Heart left ventricle (tissue), 16 donors: ENCODE results near the gene DIAPH2. TPM values are rescaled to one million over a fixed set of nuclear protein-coding genes. Genes with fewer than 3 reads are reported as not detected.

Source experiments
- ATAC-seq, 4 donors: fragments of 200-7000 bp; cut with Tn5 transposase; one replicate each; pipeline ENCODE4 v1.9.1; 2020 to 2022; ENCODE audit warnings: moderate library complexity in 4 of 4, mild to moderate bottlenecking in 3 of 4, moderate number of reproducible peaks in 1 of 4
- DNase-seq, 5 donors: peaks; one replicate each; pipeline ENCODE4 v3.0.0-alpha.2; 2020
- H3K27ac ChIP-seq, 12 donors: fragments of 200-600 bp; sonication (generic) in 4 of 12; one replicate each; pipeline versions ENCODE4 v1.5.0 to v1.8.0; 2016 to 2022; ENCODE audit warnings: mild to moderate bottlenecking in 2 of 12
- H3K27me3 ChIP-seq, 9 donors: fragments of 200-600 bp; sonication (generic) in 2 of 9; one replicate each; pipeline versions ENCODE4 v1.5.1 to v1.8.0; 2016 to 2022; ENCODE audit warnings: mild to moderate bottlenecking in 3 of 9
- H3K36me3 ChIP-seq, 9 donors: fragments of 200-600 bp; sonication (generic) in 2 of 9; one replicate each; pipeline versions ENCODE4 v1.5.0 to v1.8.0; 2018 to 2022; ENCODE audit warnings: mild to moderate bottlenecking in 2 of 9
- H3K4me1 ChIP-seq, 12 donors: fragments of 200-600 bp; sonication (generic) in 4 of 12; one replicate each; pipeline versions ENCODE4 v1.5.0 to v1.8.0; 2016 to 2022; ENCODE audit warnings: mild to moderate bottlenecking in 3 of 12
- H3K4me3 ChIP-seq, 12 donors: fragments of 200-600 bp; sonication (generic) in 4 of 12; one replicate each; pipeline versions ENCODE4 v1.5.0 to v1.8.0; 2017 to 2022; ENCODE audit warnings: mild to moderate bottlenecking in 9 of 12, moderate library complexity in 4 of 12
- H3K9me3 ChIP-seq, 12 donors: fragments of 200-600 bp; sonication (generic) in 4 of 12; one replicate each; pipeline versions ENCODE4 v1.5.0 to v1.8.0; 2016 to 2022; ENCODE audit warnings: mild to moderate bottlenecking in 1 of 12
- CTCF ChIP-seq, 12 donors: fragments of 200-600 bp; sonication (generic) in 4 of 12; IDR thresholded peaks; one replicate each; pipeline versions ENCODE4 v1.5.0 to v1.8.0; 2018 to 2022; ENCODE audit warnings: antibody characterized with exemption in 12 of 12, mild to moderate bottlenecking in 5 of 12
- POLR2A ChIP-seq, 2 donors: fragments of 450-650 bp; IDR thresholded peaks; one replicate each; pipeline ENCODE4 v1.6.1; 2017; ENCODE audit warnings: antibody characterized with exemption in 2 of 2, mild to moderate bottlenecking in 2 of 2, moderate library complexity in 2 of 2
- WGBS, 4 donors: extraction: QIAGEN DNeasy Blood & Tissue Kit in 2 of 4; methylation state at CpG; one replicate each; pipeline versions ENCODE4 v1.1.5 to v1.1.7; 2013 to 2018; 5-methylcytosine and 5-hydroxymethylcytosine counted together
- intact Hi-C, 10 donors: fragments of 100-400 bp; cut with DNase I; formaldehyde crosslinking; loops; one replicate each; pipeline versions ENCODE4 v1.11.1 to v1.14.2; 2022
- polyA plus RNA-seq, 2 donors: library from polyadenylated mRNA; stranded (reverse); fragments of 200-250 nt; gene quantifications; one replicate each; pipeline ENCODE4 v1.2.3, GENCODE V29; 2013
- total RNA-seq, 9 donors: library from RNA; depleted of rRNA in 2 of 9; stranded (reverse); fragments of >200 nt in 2 of 9; fragmentation: NEBNext Ultra II Directional in 3 of 9; extraction: Animal tissue kit (Norgen Biotek cat#: 25700) in 3 of 9; gene quantifications; one replicate each; pipeline versions ENCODE4 v1.1.0 to v1.2.4, GENCODE V29; 2016 to 2023
- donor health status: ischemic (EF 13 %, LVEDD 7.1; RV severe dilation, severe dysfunction).
- donor health status: healthy with polysubstance abuse.
- donor health status: DM: no; HTN: yes; CAD: no.
- donor health status: DM: no; HTN: no; CAD: no.
- donor health status: ischemic (EF 25% LVEDD 6.9; RV normal size, moderate dysfunction).
- donor health status: ischemic (EF 25% LVEDD 5.7; RV mildly dilated, moderate dysfunction).
- donor health status: healthy.
- donor health status: DM: yes; HTN: yes; CAD: no.
- donor health status: ischemic (EF 35%, LVEDD 5.7; RV mildly dilated, moderate dysfunction).
- donor health status: nonischemic (EF 11% LVEDD 7.7; RV severe dilation, severe dysfunction).
- donor health status: DM: yes; HTN: yes; CAD: no.
- donor health status: PGD.
- donor health status: ischemic (EF 29% LVEDD 5.4; RV normal size, mild dysfunction).
- donor health status: nonischemic (EF 23%, LVEDD 6.1; RV moderate dilation, normal function).

The DIAPH2 gene
- total and polyA plus RNA-seq, 11 donors, result 3.7 to 18.8 (median 12.3) TPM

DNA sequence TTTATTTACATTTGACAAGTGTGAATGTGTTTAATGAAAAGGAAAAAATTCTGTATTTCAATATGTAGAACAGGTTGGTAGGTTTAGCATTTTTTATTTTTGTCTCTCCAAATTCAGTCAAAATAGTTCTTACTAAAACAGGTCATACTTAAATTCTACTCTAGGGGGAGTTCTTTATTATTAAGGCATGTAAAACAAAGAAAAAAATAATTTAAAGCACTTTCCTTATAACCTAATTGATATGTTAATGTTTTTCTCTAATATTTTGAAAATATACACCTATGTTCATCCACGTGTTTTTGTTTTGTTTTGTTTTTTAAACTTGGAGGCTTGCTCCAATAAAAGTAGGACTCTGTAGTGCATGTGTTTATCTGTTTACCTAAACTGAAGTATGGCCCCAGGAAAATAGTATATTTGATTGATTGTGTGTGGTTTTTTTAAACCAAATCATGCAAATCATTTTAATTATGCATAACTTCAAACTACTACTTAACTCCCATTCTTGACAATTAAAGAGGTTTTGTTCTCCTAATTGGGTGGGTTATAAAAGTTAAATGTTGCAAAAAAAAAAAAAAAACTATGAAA is 761.7 kb downstream of the DIAPH2 start:
- Histone ChIP-seq H3K36me3 (no peaks in the 10 kb centered on the region), H3K4me1 (no peaks in the 10 kb centered on the region), H3K27me3 (peaks cover 0 to 5% (median 0%) of the 10 kb centered on the region in 9 donors), H3K4me3 (no peak overlapping the region), H3K27ac (no peak overlapping the region), H3K9me3 (no peaks in the 10 kb centered on the region)
- no peak for ATAC-seq
- DNase-seq, result no peak
- 68 to 89% (median 77%) methylated on average over 1 of the region's 1 CpG for WGBS, 4 donors
- intact Hi-C loops, result no loop called here
- TF ChIP-seq CTCF (IDR thresholded peaks at IDR 0.05) (peak in 6 of 12 donors; percentile 11 to 31 (median 18)), POLR2A (IDR thresholded peaks at IDR 0.05) (no peak)

GRCh38 chrX:97447306-97447705 is 762.7 kb downstream of the DIAPH2 start:
- intact Hi-C loops, result no loop called here
- H3K4me1 ChIP-seq, result no peaks in the 10 kb centered on the region
- H3K36me3 ChIP-seq, result no peaks in the 10 kb centered on the region
- ATAC-seq (no peak), DNase-seq (no peak)
- peaks cover 0 to 5% (median 0%) of the 10 kb centered on the region in 9 donors for H3K27me3 ChIP-seq
- TF ChIP-seq CTCF (IDR thresholded peaks at IDR 0.05), result no peak
- TF ChIP-seq POLR2A (IDR thresholded peaks at IDR 0.05), result no peak
- H3K9me3 ChIP-seq, result no peaks in the 10 kb centered on the region
- 74 to 97% (median 91%) methylated on average over 5 of the region's 5 CpGs for WGBS, 4 donors
- H3K27ac ChIP-seq, result no peak overlapping the region
- H3K4me3 ChIP-seq, result no peak overlapping the region

DNA sequence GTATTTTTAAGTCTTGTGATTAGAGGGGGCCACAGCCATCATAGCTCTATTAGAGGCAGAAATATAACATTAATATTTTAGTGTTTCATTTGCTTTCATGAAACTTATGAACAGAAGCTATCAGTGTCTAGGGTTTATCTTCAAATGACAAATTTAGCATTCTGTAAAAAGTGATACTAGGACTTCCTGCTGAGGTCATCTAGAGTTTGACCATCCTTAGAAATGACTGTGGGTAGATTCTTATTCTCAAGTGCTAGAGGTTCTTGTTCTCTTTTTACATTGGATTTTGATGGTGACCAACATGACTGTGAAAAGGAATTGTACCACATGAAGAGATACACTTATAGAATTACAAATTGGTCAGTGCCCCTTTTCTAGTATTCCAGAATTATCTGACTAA is 767.6 kb downstream of the DIAPH2 start:
- H3K4me3 ChIP-seq, result no peak overlapping the region
- ATAC-seq (no peak), DNase-seq (no peak)
- no peaks in the 10 kb centered on the region for H3K9me3 ChIP-seq
- peaks cover 0 to 4% (median 0%) of the 10 kb centered on the region in 9 donors for H3K27me3 ChIP-seq
- intact Hi-C loops, result no loop called here
- no peaks in the 10 kb centered on the region for H3K4me1 ChIP-seq
- TF ChIP-seq POLR2A (IDR thresholded peaks at IDR 0.05), result no peak
- no peak for TF ChIP-seq CTCF (IDR thresholded peaks at IDR 0.05)
- no peak overlapping the region for H3K27ac ChIP-seq
- H3K36me3 ChIP-seq, result no peaks in the 10 kb centered on the region

DNA sequence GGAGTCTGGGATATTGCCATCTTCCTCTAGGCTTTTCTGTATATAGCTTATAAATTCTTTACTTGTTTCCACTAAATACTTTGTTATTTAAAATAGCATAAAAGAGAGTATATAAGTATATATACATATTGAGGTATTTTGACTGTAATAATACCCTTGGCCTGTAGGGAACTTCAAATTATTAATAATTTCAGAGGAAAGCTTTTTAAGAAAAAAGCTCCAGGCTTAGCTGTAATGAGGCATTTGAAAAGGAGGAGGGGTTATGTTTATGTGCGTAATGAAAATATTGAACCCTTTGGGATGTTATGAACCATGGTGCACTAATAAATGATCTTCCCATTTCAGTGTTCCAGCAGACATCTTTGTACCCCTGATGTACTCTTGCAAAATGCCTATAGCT is 777.1 kb downstream of the DIAPH2 start:
- no peaks in the 10 kb centered on the region for H3K27me3 ChIP-seq
- DNase-seq (no peak), ATAC-seq (no peak)
- WGBS, 4 donors, result 97 to 100% (median 99%) methylated on average over 1 of the region's 1 CpG
- intact Hi-C loops, result no loop called here
- no peak overlapping the region for H3K27ac ChIP-seq
- no peaks in the 10 kb centered on the region for H3K4me1 ChIP-seq
- no peak for TF ChIP-seq POLR2A (IDR thresholded peaks at IDR 0.05)
- no peak for TF ChIP-seq CTCF (IDR thresholded peaks at IDR 0.05)
- H3K36me3 ChIP-seq, result no peaks in the 10 kb centered on the region
- no peaks in the 10 kb centered on the region for H3K9me3 ChIP-seq
- H3K4me3 ChIP-seq, result no peak overlapping the region
